ENCODE measurements around the gene CCDC190.

- no peak for TF ChIP-seq RFX5 (IDR thresholded peaks at IDR 0.05; ENCODE audit: low read length)
- no peak for TF ChIP-seq CTCF (IDR thresholded peaks at IDR 0.05)
Measured at GRCh38 chr1:162838863-162839262, 22.1 kb downstream of the CCDC190 start.

All from SK-N-SH (cell line).